ENCODE measurements around the gene SIPA1L3. TPM values are rescaled to one million over a fixed set of nuclear protein-coding genes. Genes with fewer than 3 reads are reported as not detected.

The SIPA1L3 gene
- total and polyA plus RNA-seq, 12 donors, result 2.2 to 24.1 (median 11.8) TPM

DNA sequence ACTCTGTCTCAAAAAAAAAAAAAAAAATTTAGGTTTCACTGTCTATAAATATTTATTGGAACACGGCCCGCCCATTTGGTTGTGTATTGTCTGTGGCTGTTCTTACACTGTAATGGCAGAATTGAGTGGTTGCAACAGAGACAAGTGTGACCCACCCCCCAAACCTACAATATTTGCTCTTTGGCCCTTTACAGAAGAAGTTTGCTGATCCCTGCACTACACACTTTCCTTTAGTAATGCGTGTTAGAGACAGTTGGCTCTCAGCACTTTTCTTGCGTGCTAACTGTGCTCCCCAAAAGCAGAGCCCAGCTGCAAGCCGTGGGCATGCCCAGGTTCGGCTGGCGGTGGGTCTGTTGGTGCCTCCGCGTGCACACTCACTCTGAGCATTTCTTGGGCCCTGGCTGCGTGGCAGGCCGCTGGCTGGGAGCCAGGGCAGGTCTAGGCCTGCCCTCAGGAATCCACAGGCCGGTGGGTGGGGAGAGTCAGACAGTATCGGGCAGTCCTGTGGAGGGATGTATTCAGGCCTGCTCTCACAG is 72.6 kb downstream of the SIPA1L3 start:
- H3K9me3 ChIP-seq (replicated peaks in 1 of 3), result no peaks in the 10 kb centered on the region
- no peaks in the 10 kb centered on the region for H3K36me3 ChIP-seq (replicated peaks in 1 of 2)
- no peak overlapping the region for H3K27ac ChIP-seq
- 82 to 92% (median 86%) methylated on average over 11 to 13 of the region's 13 CpGs for WGBS, 4 donors
- no peak overlapping the region for H3K4me3 ChIP-seq
- H3K27me3 ChIP-seq, result no peaks in the 10 kb centered on the region
- intact Hi-C loops (cut with DNase I), result no loop called here
- DNase-seq, result no peak
- TF ChIP-seq, protein P1, sequence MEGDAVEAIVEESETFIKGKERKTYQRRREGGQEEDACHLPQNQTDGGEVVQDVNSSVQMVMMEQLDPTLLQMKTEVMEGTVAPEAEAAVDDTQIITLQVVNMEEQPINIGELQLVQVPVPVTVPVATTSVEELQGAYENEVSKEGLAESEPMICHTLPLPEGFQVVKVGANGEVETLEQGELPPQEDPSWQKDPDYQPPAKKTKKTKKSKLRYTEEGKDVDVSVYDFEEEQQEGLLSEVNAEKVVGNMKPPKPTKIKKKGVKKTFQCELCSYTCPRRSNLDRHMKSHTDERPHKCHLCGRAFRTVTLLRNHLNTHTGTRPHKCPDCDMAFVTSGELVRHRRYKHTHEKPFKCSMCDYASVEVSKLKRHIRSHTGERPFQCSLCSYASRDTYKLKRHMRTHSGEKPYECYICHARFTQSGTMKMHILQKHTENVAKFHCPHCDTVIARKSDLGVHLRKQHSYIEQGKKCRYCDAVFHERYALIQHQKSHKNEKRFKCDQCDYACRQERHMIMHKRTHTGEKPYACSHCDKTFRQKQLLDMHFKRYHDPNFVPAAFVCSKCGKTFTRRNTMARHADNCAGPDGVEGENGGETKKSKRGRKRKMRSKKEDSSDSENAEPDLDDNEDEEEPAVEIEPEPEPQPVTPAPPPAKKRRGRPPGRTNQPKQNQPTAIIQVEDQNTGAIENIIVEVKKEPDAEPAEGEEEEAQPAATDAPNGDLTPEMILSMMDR (IDR thresholded peaks at IDR 0.05), result no peak
- no peak for TF ChIP-seq POLR2A (IDR thresholded peaks at IDR 0.05)
- no peaks in the 10 kb centered on the region for H3K4me1 ChIP-seq (replicated peaks in 1 of 2)

DNA sequence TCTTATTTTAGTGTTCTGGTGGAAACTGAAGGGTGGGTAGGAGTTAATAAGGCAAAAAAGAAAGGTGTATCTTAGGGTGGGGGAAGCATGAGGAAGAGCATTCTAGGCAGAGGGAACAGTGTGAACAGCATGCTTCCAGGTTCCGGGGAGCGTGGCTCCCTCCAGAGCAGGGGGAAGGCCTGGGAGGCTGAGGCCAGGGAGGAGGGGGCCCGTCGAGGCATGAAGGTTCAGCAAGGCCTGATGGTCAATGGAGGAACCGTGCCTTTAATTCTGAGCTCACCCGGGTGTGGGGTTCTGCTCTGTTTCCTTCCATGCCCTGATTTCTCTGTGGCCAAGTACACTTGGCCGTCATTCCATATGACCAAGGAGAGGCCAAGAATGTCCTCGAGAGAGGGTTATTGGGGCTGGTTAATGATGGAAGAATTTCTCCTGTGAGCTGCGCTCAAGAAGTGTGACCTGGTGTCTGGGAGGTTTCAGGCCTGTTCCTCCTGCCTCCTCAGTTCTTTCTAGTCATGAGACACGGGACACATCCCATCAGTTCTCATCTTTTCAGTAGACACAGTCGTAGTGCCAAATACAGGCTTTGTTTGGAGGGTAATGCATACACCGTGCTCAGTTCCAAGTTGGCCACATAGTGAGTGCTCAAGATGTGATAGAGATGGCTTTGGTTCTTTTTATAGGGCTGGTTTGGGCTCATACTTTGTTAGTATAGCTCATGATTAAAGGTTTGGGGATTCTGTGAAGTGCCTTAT is 73.6 kb downstream of the SIPA1L3 start:
- Histone ChIP-seq H3K4me3 (no peak overlapping the region), H3K27ac (no peak overlapping the region)
- WGBS, 4 donors, result 74 to 93% (median 91%) methylated on average over 12 of the region's 12 CpGs

DNA sequence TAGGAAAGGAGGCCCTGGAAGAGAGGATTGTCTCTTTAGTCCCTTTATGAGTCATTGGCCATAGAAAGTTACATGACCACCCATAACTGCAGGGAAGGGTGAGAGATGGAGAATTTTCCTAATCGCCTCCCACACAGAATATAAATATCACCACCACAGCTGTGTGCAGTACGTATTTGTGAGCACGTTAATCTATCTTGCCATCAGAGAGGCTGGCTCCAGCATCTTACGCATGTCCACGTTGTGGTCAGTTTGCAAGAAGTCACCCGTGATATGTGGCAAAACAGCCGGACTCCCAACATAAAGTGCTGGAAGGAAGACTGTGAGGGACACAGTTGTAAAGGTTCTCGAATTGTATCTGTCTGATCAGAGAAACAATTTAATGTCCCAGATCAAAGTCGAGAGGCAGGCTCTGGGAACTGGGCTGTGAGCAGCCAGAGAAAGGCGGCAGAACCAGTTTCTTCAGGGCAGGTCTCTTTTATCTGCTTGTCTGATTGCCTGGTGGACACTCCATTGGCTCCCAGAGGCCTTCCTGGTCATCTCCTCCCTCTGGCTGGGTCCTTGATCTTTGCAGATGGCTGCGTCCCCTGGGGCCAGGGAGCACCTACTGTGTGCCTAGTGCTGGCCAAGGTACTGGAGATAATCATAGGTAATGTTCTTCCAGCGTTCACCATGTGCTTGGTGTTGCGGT is 74.9 kb downstream of the SIPA1L3 start:
- no peaks in the 10 kb centered on the region for H3K4me1 ChIP-seq (replicated peaks in 1 of 2)
- H3K36me3 ChIP-seq (replicated peaks in 1 of 2), result no peaks in the 10 kb centered on the region
- H3K4me3 ChIP-seq, result no peak overlapping the region
- 85 to 91% (median 88%) methylated on average over 12 to 13 of the region's 13 CpGs for WGBS, 4 donors
- intact Hi-C loops (cut with DNase I), result no loop called here
- no peaks in the 10 kb centered on the region for H3K27me3 ChIP-seq
- H3K9me3 ChIP-seq (replicated peaks in 1 of 3), result no peaks in the 10 kb centered on the region
- H3K27ac ChIP-seq, result no peak overlapping the region
- no peak for DNase-seq
- TF ChIP-seq, protein P1 (IDR thresholded peaks at IDR 0.05), result no peak
- no peak for TF ChIP-seq POLR2A (IDR thresholded peaks at IDR 0.05)

More for the DNA sequence above, 73.6 kb downstream of the SIPA1L3 start:
- no peak for DNase-seq
- H3K9me3 ChIP-seq (replicated peaks in 1 of 3), result no peaks in the 10 kb centered on the region
- intact Hi-C loops (cut with DNase I), result no loop called here
- no peaks in the 10 kb centered on the region for H3K27me3 ChIP-seq
- no peaks in the 10 kb centered on the region for H3K36me3 ChIP-seq (replicated peaks in 1 of 2)
- no peaks in the 10 kb centered on the region for H3K4me1 ChIP-seq (replicated peaks in 1 of 2)
- no peak for TF ChIP-seq POLR2A (IDR thresholded peaks at IDR 0.05)
- TF ChIP-seq, protein P1 (IDR thresholded peaks at IDR 0.05), result no peak

DNA sequence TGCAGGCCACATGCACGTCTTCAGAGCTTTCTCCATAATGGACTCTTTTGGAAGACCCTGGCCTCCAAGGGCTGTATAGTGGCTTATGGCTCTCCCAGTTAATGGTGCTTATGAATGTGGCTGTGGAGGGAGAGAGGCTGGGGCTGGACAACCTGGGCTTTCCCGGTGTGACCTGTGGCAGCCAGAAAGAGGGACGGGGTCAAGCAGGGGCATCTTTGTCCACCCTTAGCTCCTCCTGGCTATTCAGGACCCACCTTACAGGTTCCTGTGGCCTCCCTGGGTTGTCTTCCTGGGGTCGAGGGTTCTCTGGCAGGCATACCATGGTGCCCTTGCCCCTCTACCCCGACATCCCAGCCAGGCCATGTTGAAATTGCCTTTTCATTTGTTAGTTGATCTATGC is 75.6 kb downstream of the SIPA1L3 start:
- H3K27ac ChIP-seq, result no peak overlapping the region
- DNase-seq, result no peak
- no peak overlapping the region for H3K4me3 ChIP-seq
- intact Hi-C loops (cut with DNase I), result no loop called here
- no peaks in the 10 kb centered on the region for H3K4me1 ChIP-seq (replicated peaks in 1 of 2)
- no peaks in the 10 kb centered on the region for H3K9me3 ChIP-seq (replicated peaks in 1 of 3)
- TF ChIP-seq, protein P1 (IDR thresholded peaks at IDR 0.05), result no peak
- TF ChIP-seq POLR2A (IDR thresholded peaks at IDR 0.05), result no peak
- 90 to 97% (median 95%) methylated on average over 4 to 5 of the region's 5 CpGs for WGBS, 4 donors
- no peaks in the 10 kb centered on the region for H3K27me3 ChIP-seq
- H3K36me3 ChIP-seq (replicated peaks in 1 of 2), result no peaks in the 10 kb centered on the region

Data from adrenal gland (tissue), 12 donors.